Measurements from ENCODE around the gene SLC9A1. TPM values are rescaled to one million over a fixed set of nuclear protein-coding genes. Genes with fewer than 3 reads are reported as not detected.

SLC9A1 gene
- total and polyA plus RNA-seq, 10 donors = 6.0 to 40.4 (median 27.6) TPM

GRCh38 chr1:27150641-27151040 is 4.3 kb downstream of the SLC9A1 start:
- intact Hi-C loops (cut with DNase I; ENCODE audit: low total_unique reads) = loop anchor here (10.0 kb wide), 1 partner anchor 46 kb away; no protein-coding TSS in a partner anchor
- no peak for TF ChIP-seq CTCF (IDR thresholded peaks at IDR 0.05 in 8 of 11, conservative IDR thresholded peaks at IDR 0.05 in 3 of 11)
- TF ChIP-seq POLR2AphosphoS5 (IDR thresholded peaks at IDR 0.05) = no peak
- no peak for TF ChIP-seq POLR2A (IDR thresholded peaks at IDR 0.05)

GRCh38 chr1:27150183-27150582 is 4.7 kb downstream of the SLC9A1 start:
- 93 to 99% (median 96%) methylated on average over 3 of the region's 3 CpGs for WGBS, 5 donors
- peak overlapping the region in 2 of 8 donors; percentile 36 to 65 for H3K27ac ChIP-seq

More at GRCh38 chr1:27150641-27151040, 4.3 kb downstream of the SLC9A1 start:
- H3K27ac ChIP-seq = peak overlapping the region in 1 of 8 donors; percentile 65
- H3K4me3 ChIP-seq = no peak overlapping the region
- H3K36me3 ChIP-seq = peaks cover 0 to 24% (median 4%) of the 10 kb centered on the region in 6 donors
- peaks cover 38 to 89% (median 72%) of the 10 kb centered on the region in 6 donors for H3K4me1 ChIP-seq
- no peaks in the 10 kb centered on the region for H3K27me3 ChIP-seq (replicated peaks in 1 of 7)
- H3K9me3 ChIP-seq = no peaks in the 10 kb centered on the region
- no peak for DNase-seq
- 45 to 68% (median 56%) methylated on average over 3 of the region's 3 CpGs for WGBS, 5 donors

GRCh38 chr1:27149762-27150113 is 5.2 kb downstream of the SLC9A1 start:
- DNase-seq = no peak
- H3K4me1 ChIP-seq = peaks cover 33 to 91% (median 69%) of the 10 kb centered on the region in 6 donors
- no peak overlapping the region for H3K4me3 ChIP-seq
- intact Hi-C loops (cut with DNase I; ENCODE audit: low total_unique reads) = loop anchor here (10.0 kb wide), 1 partner anchor 45 kb away; no protein-coding TSS in a partner anchor
- H3K27ac ChIP-seq = peak overlapping the region in 5 of 8 donors; percentile 36 to 69 (median 40)
- TF ChIP-seq CTCF (IDR thresholded peaks at IDR 0.05 in 8 of 11, conservative IDR thresholded peaks at IDR 0.05 in 3 of 11) (no peak), POLR2A (IDR thresholded peaks at IDR 0.05) (no peak), POLR2AphosphoS5 (IDR thresholded peaks at IDR 0.05) (no peak)
- 69 to 91% (median 85%) methylated on average over 4 of the region's 4 CpGs for WGBS, 5 donors
- H3K36me3 ChIP-seq = peaks cover 0 to 33% (median 4%) of the 10 kb centered on the region in 6 donors
- no peaks in the 10 kb centered on the region for H3K27me3 ChIP-seq (replicated peaks in 1 of 7)
- H3K9me3 ChIP-seq = no peaks in the 10 kb centered on the region

More at GRCh38 chr1:27150183-27150582, 4.7 kb downstream of the SLC9A1 start:
- Histone ChIP-seq H3K9me3 (no peaks in the 10 kb centered on the region), H3K4me3 (no peak overlapping the region), H3K27me3 (replicated peaks in 1 of 7) (no peaks in the 10 kb centered on the region), H3K36me3 (peaks cover 0 to 29% (median 4%) of the 10 kb centered on the region in 6 donors), H3K4me1 (peaks cover 33 to 89% (median 69%) of the 10 kb centered on the region in 6 donors)
- no peak for DNase-seq
- no peak for TF ChIP-seq CTCF (IDR thresholded peaks at IDR 0.05 in 8 of 11, conservative IDR thresholded peaks at IDR 0.05 in 3 of 11)
- no peak for TF ChIP-seq POLR2A (IDR thresholded peaks at IDR 0.05)
- TF ChIP-seq POLR2AphosphoS5 (IDR thresholded peaks at IDR 0.05) = no peak
- intact Hi-C loops (cut with DNase I; ENCODE audit: low total_unique reads) = loop anchor here (10.0 kb wide), 1 partner anchor 45 kb away; no protein-coding TSS in a partner anchor

- Histone ChIP-seq H3K27ac (peak overlapping the region in 5 of 8 donors; percentile 36 to 69 (median 40)), H3K27me3 (replicated peaks in 1 of 7) (no peaks in the 10 kb centered on the region), H3K9me3 (no peaks in the 10 kb centered on the region), H3K4me3 (no peak overlapping the region), H3K36me3 (peaks cover 0 to 38% (median 4%) of the 10 kb centered on the region in 6 donors), H3K4me1 (peaks cover 32 to 92% (median 65%) of the 10 kb centered on the region in 6 donors)
- no peak for DNase-seq
- TF ChIP-seq POLR2A (IDR thresholded peaks at IDR 0.05) = no peak
- TF ChIP-seq CTCF (IDR thresholded peaks at IDR 0.05 in 8 of 11, conservative IDR thresholded peaks at IDR 0.05 in 3 of 11) = no peak
- TF ChIP-seq POLR2AphosphoS5 (IDR thresholded peaks at IDR 0.05) = no peak
- WGBS, 5 donors = 47 to 64% (median 57%) methylated on average over 8 of the region's 8 CpGs
- intact Hi-C loops (cut with DNase I; ENCODE audit: low total_unique reads) = no loop called here
These were observed 5.7 kb downstream of the SLC9A1 start for GRCh38 chr1:27149084-27149761.

Measured in spleen (tissue), 11 donors.